H9 (cell line): Measurements from ENCODE around the gene PACSIN2. TPM values are rescaled to one million over a fixed set of nuclear protein-coding genes. Genes with fewer than 3 reads are reported as not detected.
A peak's percentile ranks its signal among the peaks of the same experiment; 100 is the strongest.

Experiments used
- DNase-seq: peaks from one replicate; pipeline ENCODE4 v3.0.0-alpha.2; 2017
- H2AFZ ChIP-seq: one replicate; pipeline ENCODE4 v1.6.1; 2013; ENCODE audit warnings: mild to moderate bottlenecking, low read length, control low read depth, moderate library complexity
- H2AK5ac ChIP-seq: 2 replicates; pipeline ENCODE4 v1.6.1; 2013; ENCODE audit warnings: low read length, control low read depth, mixed read lengths; ENCODE audit not compliant: insufficient read length
- H2BK120ac ChIP-seq: one replicate; pipeline ENCODE4 v1.6.1; 2013; ENCODE audit warnings: low read depth, mild to moderate bottlenecking, low read length, control low read depth, inconsistent platforms; ENCODE audit not compliant: poor library complexity, severe bottlenecking
- H2BK12ac ChIP-seq: 2 replicates; pipeline ENCODE4 v1.6.1; 2013; ENCODE audit warnings: low read length, control low read depth, mixed read lengths, low read depth; ENCODE audit not compliant: insufficient read length
- H2BK15ac ChIP-seq: 2 replicates; pipeline ENCODE4 v1.6.1; 2013; ENCODE audit warnings: low read depth, low read length, control low read depth
- H2BK20ac ChIP-seq: one replicate; pipeline ENCODE4 v1.6.1; 2013; ENCODE audit warnings: low read depth, mild to moderate bottlenecking, low read length, control low read depth, inconsistent platforms; ENCODE audit not compliant: poor library complexity, severe bottlenecking
- H2BK5ac ChIP-seq: 2 replicates; pipeline ENCODE4 v1.6.1; 2013; ENCODE audit warnings: low read length, control low read depth, mixed read lengths; ENCODE audit not compliant: insufficient read length
- H3K14ac ChIP-seq: 2 replicates; pipeline ENCODE4 v1.6.1; 2013; ENCODE audit warnings: low read length, control low read depth; ENCODE audit not compliant: insufficient read depth
- H3K18ac ChIP-seq: 2 replicates; pipeline ENCODE4 v1.6.1; 2013; ENCODE audit warnings: low read depth, mild to moderate bottlenecking, mixed read lengths, low read length, control low read depth; ENCODE audit not compliant: insufficient read length
- H3K23ac ChIP-seq: 2 replicates; pipeline ENCODE4 v1.6.1; 2013; ENCODE audit warnings: low read length, control low read depth, mixed read lengths, low read depth; ENCODE audit not compliant: insufficient read length
- H3K23me2 ChIP-seq: 2 replicates; pipeline ENCODE4 v1.6.1; 2013; ENCODE audit warnings: low read depth, mild to moderate bottlenecking, mixed read lengths, low read length, control low read depth; ENCODE audit not compliant: insufficient read length, poor library complexity, severe bottlenecking
- H3K27ac ChIP-seq: 2 replicates; pipeline ENCODE4 v1.5.1; 2013; ENCODE audit warnings: low read length, control low read depth, mixed read lengths, low read depth; ENCODE audit not compliant: insufficient read length
- H3K27me3 ChIP-seq: 2 replicates; pipeline ENCODE4 v1.6.1; 2013; ENCODE audit warnings: low read length, control low read depth, inconsistent platforms; ENCODE audit not compliant: insufficient read depth
- H3K4ac ChIP-seq: 2 replicates; pipeline ENCODE4 v1.6.1; 2013; ENCODE audit warnings: low read depth, mild to moderate bottlenecking, control low read depth, inconsistent platforms, low read length, moderate library complexity
- H3K4me1 ChIP-seq: 2 replicates; pipeline ENCODE4 v1.6.1; 2013; ENCODE audit warnings: low read length, control low read depth, inconsistent platforms; ENCODE audit not compliant: insufficient read depth
- H3K4me2 ChIP-seq: 2 replicates; pipeline ENCODE4 v1.6.1; 2013; ENCODE audit warnings: low read length, control low read depth, mixed read lengths; ENCODE audit not compliant: insufficient read length, insufficient read depth
- H3K56ac ChIP-seq: 2 replicates; pipeline ENCODE4 v1.6.1; 2013; ENCODE audit warnings: low read depth, mild to moderate bottlenecking, mixed read lengths, low read length, control low read depth; ENCODE audit not compliant: insufficient read length
- H3K79me1 ChIP-seq: 2 replicates; pipeline ENCODE4 v1.6.1; 2013; ENCODE audit warnings: low read depth, mild to moderate bottlenecking, moderate library complexity, low read length, control low read depth, inconsistent platforms; ENCODE audit not compliant: insufficient read depth, poor library complexity, severe bottlenecking
- H3K79me2 ChIP-seq: 2 replicates; pipeline ENCODE4 v1.6.1; 2013; ENCODE audit warnings: low read length, control low read depth, inconsistent platforms; ENCODE audit not compliant: insufficient read depth
- H3K9ac ChIP-seq: 2 replicates; pipeline ENCODE4 v1.6.1; 2013; ENCODE audit warnings: low read length, control low read depth, mixed read lengths; ENCODE audit not compliant: insufficient read length; ENCODE audit errors: extremely low read depth
- H3K9me3 ChIP-seq: one replicate; pipeline ENCODE4 v1.6.1; 2013; ENCODE audit warnings: low read depth, low read length, inconsistent platforms; ENCODE audit not compliant: control insufficient read depth
- H3T11ph ChIP-seq: one replicate; pipeline ENCODE4 v1.6.1; 2013; ENCODE audit warnings: mild to moderate bottlenecking, low read length, control low read depth, inconsistent platforms
- H4K20me1 ChIP-seq: one replicate; pipeline ENCODE4 v1.6.1; 2013; ENCODE audit not compliant: control insufficient read depth, insufficient read length, insufficient read depth
- H4K5ac ChIP-seq: 2 replicates; pipeline ENCODE4 v1.6.1; 2013; ENCODE audit warnings: low read depth, mild to moderate bottlenecking, mixed read lengths, low read length, control low read depth; ENCODE audit not compliant: insufficient read length
- H4K8ac ChIP-seq: replicated peaks from 2 replicates; pipeline ENCODE4 v1.6.1; 2013; ENCODE audit warnings: low read length, control low read depth, mixed read lengths, low read depth; ENCODE audit not compliant: insufficient read length
- H4K91ac ChIP-seq: 2 replicates; pipeline ENCODE4 v1.6.1; 2013; ENCODE audit warnings: low read depth, mild to moderate bottlenecking, moderate library complexity, mixed read lengths, low read length, control low read depth; ENCODE audit not compliant: insufficient read length
- H3K27ac Mint-ChIP-seq, 3 experiments: 2 replicates in 2 of 3; 3 replicates in 1 of 3; pipeline ENCODE4 v1.8.0; 2020 to 2021; ENCODE audit warnings: mixed read lengths in 3 of 3, mild to moderate bottlenecking in 1 of 3, moderate library complexity in 1 of 3
- H3K27me3 Mint-ChIP-seq: 2 replicates; pipeline ENCODE4 v1.8.0; 2021; ENCODE audit warnings: low read depth, mild to moderate bottlenecking, moderate library complexity, mixed read lengths
- H3K36me3 Mint-ChIP-seq, 3 experiments: 2 replicates in 2 of 3; 3 replicates in 1 of 3; pipeline ENCODE4 v1.8.0; 2020 to 2021; ENCODE audit warnings: low read depth in 3 of 3, mixed read lengths in 3 of 3; ENCODE audit not compliant: insufficient read depth in 1 of 3
- H3K4me1 Mint-ChIP-seq, 2 experiments: 2 replicates each; pipeline ENCODE4 v1.8.0; 2020; ENCODE audit warnings: mixed read lengths in 2 of 2
- H3K4me3 Mint-ChIP-seq, 2 experiments: 2 replicates in 1 of 2; 3 replicates in 1 of 2; pipeline ENCODE4 v1.8.0; 2020 to 2021; ENCODE audit warnings: mild to moderate bottlenecking in 2 of 2, mixed read lengths in 2 of 2, moderate library complexity in 1 of 2
- H3K9me3 Mint-ChIP-seq, 2 experiments: 2 replicates in 1 of 2; 3 replicates in 1 of 2; pipeline ENCODE4 v1.8.0; 2020; ENCODE audit warnings: mild to moderate bottlenecking in 2 of 2, mixed read lengths in 2 of 2, moderate library complexity in 1 of 2
- CTCF ChIP-seq: fragments of 200-600 bp; sonication (generic); conservative IDR thresholded peaks from 3 replicates; pipeline ENCODE4 v1.8.0; 2021; ENCODE audit warnings: antibody characterized with exemption, mild to moderate bottlenecking
- WGBS: extraction: QIAGEN DNeasy Blood & Tissue Kit; methylation state at CpG from one replicate; pipeline ENCODE4 v1.1.7; 2013; ENCODE audit warnings: missing lambda C conversion rate, low lambda C conversion rate, mixed read lengths; ENCODE audit not compliant: insufficient read length; ENCODE audit errors: extremely low coverage; 5-methylcytosine and 5-hydroxymethylcytosine counted together
- total RNA-seq: library from RNA; stranded (reverse); gene quantifications from 2 replicates; pipeline ENCODE4 v1.2.1, GENCODE V29; 2021

The PACSIN2 gene
- total RNA-seq, 1 experiment from 2014 or later, result 62.3 TPM

- H3K4me1 ChIP-seq, result peaks cover 10% of the 10 kb centered on the region; the same call in 1 of the 2 replicates
- no peak overlapping the region for H4K8ac ChIP-seq
- no peak overlapping the region for H2BK20ac ChIP-seq
- WGBS, result no CpG with 5 or more reads among the region's 3 CpGs
- H3K14ac ChIP-seq, result no peak overlapping the region
- H3K4ac ChIP-seq, result no peak overlapping the region
- H3K23ac ChIP-seq, result no peak overlapping the region
- H3K9me3 ChIP-seq, result no peaks in the 10 kb centered on the region
- Mint-ChIP-seq H3K36me3 (peaks cover 10 to 25% (median 14%) of the 10 kb centered on the region in 3 experiments), H3K4me3 (no peak overlapping the region; a peak in 1 of 5 replicates), H3K27me3 (no peaks in the 10 kb centered on the region), H3K27ac (peak overlapping the region; percentile 76 to 78 (median 77); a peak in 5 of 7 replicates), H3K9me3 (peaks cover 9 to 10% of the 10 kb centered on the region in 2 experiments), H3K4me1 (peaks cover 67 to 76% of the 10 kb centered on the region in 2 experiments)
- H4K91ac ChIP-seq, result no peak overlapping the region
- no peak overlapping the region for H2AFZ ChIP-seq
- H3K18ac ChIP-seq, result no peak overlapping the region
- no peak overlapping the region for H4K5ac ChIP-seq
- H2BK5ac ChIP-seq, result no peak overlapping the region
- H3T11ph ChIP-seq, result no peak overlapping the region
- H3K23me2 ChIP-seq, result no peaks in the 10 kb centered on the region
- no peak overlapping the region for H2BK12ac ChIP-seq
- H4K20me1 ChIP-seq, result no peaks in the 10 kb centered on the region
- H2BK15ac ChIP-seq, result no peak overlapping the region
- H3K9ac ChIP-seq, result no peak overlapping the region
- DNase-seq, result no peak
- H3K27ac ChIP-seq, result no peak overlapping the region
- peaks cover 9% of the 10 kb centered on the region for H3K79me1 ChIP-seq
- H3K56ac ChIP-seq, result no peak overlapping the region
- no peak overlapping the region for H2BK120ac ChIP-seq
- H3K4me2 ChIP-seq, result no peak overlapping the region
- no peaks in the 10 kb centered on the region for H3K27me3 ChIP-seq
- H3K79me2 ChIP-seq, result peaks cover 42% of the 10 kb centered on the region; the same call in 1 of the 2 replicates
- H2AK5ac ChIP-seq, result no peak overlapping the region
- TF ChIP-seq CTCF, result no peak
Measured at GRCh38 chr22:43001271-43002201, 13.4 kb downstream of the PACSIN2 start.
